GM21576 (cell line): ENCODE results near the gene DMRT1.

Experiments
- ATAC-seq: cut with Tn5 transposase; IDR thresholded peaks from one replicate; pipeline ENCODE4 v1.9.1; 2021; ENCODE audit warnings: mild to moderate bottlenecking, moderate library complexity; ENCODE audit not compliant: unreplicated experiment

DMRT1 gene

GRCh38 chr9:841371-842209 is at the start of gene DMRT1:
Gene DMRT1 (plus strand): TSS chr9:841697. CDS start chr9:841839, 142 bp downstream.
- no peak for ATAC-seq

GRCh38 chr9:792331-793260 is 48.9 kb upstream of the DMRT1 start:
- ATAC-seq: no peak

- ATAC-seq: no peak
Observed at GRCh38 chr9:794386-794785, 47.1 kb upstream of the DMRT1 start.

GRCh38 chr9:795869-796268 is 45.6 kb upstream of the DMRT1 start:
- ATAC-seq: no peak

- ATAC-seq: no peak
Observed at GRCh38 chr9:800591-801150, 40.8 kb upstream of the DMRT1 start.

- no peak for ATAC-seq
Observed at GRCh38 chr9:801399-802071, 40.0 kb upstream of the DMRT1 start.

GRCh38 chr9:804026-804425 is 37.5 kb upstream of the DMRT1 start:
- no peak for ATAC-seq

GRCh38 chr9:805151-805550 is 36.3 kb upstream of the DMRT1 start:
- ATAC-seq: no peak

- no peak for ATAC-seq
Observed at GRCh38 chr9:806285-807156, 35.0 kb upstream of the DMRT1 start.

- ATAC-seq: no peak
Observed at GRCh38 chr9:811106-811531, 30.4 kb upstream of the DMRT1 start.

- no peak for ATAC-seq
Observed at GRCh38 chr9:818958-819357, 22.5 kb upstream of the DMRT1 start.

GRCh38 chr9:826500-827280 is 14.8 kb upstream of the DMRT1 start:
- ATAC-seq: no peak

GRCh38 chr9:840343-840742 is 1.2 kb upstream of the DMRT1 start:
- ATAC-seq: no peak

- no peak for ATAC-seq
Observed at GRCh38 chr9:842635-843426, 1.3 kb downstream of the DMRT1 start.

- ATAC-seq: no peak
Observed at GRCh38 chr9:843427-843785, 1.9 kb downstream of the DMRT1 start.

GRCh38 chr9:846852-847251 is 5.4 kb downstream of the DMRT1 start:
- no peak for ATAC-seq

GRCh38 chr9:847505-847904 is 6.0 kb downstream of the DMRT1 start:
- ATAC-seq: no peak

- ATAC-seq: no peak
Observed at GRCh38 chr9:849431-849830, 7.9 kb downstream of the DMRT1 start.
